ENCODE data around the gene ARL13A. TPM values are rescaled to one million over a fixed set of nuclear protein-coding genes. Genes with fewer than 3 reads are reported as not detected.

ARL13A gene
- polyA plus RNA-seq: under 1 TPM in 1 of 4 donors, not detected in 3; 0.13 TPM
- long read RNA-seq, donor 1: 0 reads
- long read RNA-seq, donor 2: 0 reads
- long read RNA-seq, donor 3: 0 reads
- long read RNA-seq, donor 4: 0 reads
- long read RNA-seq, donor 5: 0 reads
- long read RNA-seq, donor 6: 0 reads
- long read RNA-seq, donor 7: 0 reads
- long read RNA-seq, donor 8: 0 reads
- long read RNA-seq, donor 9: 0 reads
- long read RNA-seq, donor 10: 0 reads

DNA sequence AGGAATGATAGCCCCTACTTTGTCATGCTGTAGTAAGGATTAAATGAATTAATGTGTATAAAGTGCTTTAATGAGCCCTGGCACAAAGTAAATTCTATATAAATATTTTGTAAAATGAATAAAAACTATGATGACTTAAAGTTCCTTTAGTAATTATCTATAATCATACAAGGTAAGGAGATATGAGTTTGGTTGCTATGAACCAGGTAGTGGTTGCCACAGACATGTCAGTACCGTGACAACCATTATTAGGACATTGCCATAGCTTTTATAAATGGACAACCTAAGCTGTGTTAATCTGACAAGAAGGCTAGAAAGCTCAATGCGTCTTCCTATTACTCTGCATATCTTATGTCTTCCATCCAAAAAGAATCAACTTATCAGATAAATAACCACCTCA is at the start of gene ARL13A:
Gene ARL13A (plus strand): TSS at position 301 of the 400 bp plus-strand sequence. CDS start 3,982 bp downstream, outside the sequence.
- Histone ChIP-seq H3K27me3 (ENCODE audit: control insufficient read depth in 3 of 3, insufficient read depth in 3 of 3, low read length in 3 of 3) (no peaks in the 10 kb centered on the region), H3K9me3 (ENCODE audit: control insufficient read depth in 2 of 2, insufficient read depth in 1 of 2, low read depth in 1 of 2, low read length in 1 of 2) (no peaks in the 10 kb centered on the region), H3K27ac (ENCODE audit: low read depth in 1 of 3, low read length in 2 of 3) (no peak within 1 kb of the TSS), H3K36me3 (ENCODE audit: control insufficient read depth in 3 of 3, insufficient read depth in 2 of 3, low read depth in 1 of 3, low read length in 3 of 3) (no peaks in the 10 kb centered on the region), H3K4me1 (ENCODE audit: control insufficient read depth in 3 of 3, insufficient read depth in 2 of 3, low read depth in 1 of 3, low read length in 2 of 3) (no peaks in the 10 kb centered on the region), H3K4me3 (ENCODE audit: low read depth in 1 of 3, low read length in 3 of 3) (no peak within 1 kb of the TSS)
- 71 to 96% (median 86%) methylated on average over 2 of the region's 2 CpGs for WGBS, 3 donors
- no peak for FAIRE-seq
- no peak for DNase-seq

DNA sequence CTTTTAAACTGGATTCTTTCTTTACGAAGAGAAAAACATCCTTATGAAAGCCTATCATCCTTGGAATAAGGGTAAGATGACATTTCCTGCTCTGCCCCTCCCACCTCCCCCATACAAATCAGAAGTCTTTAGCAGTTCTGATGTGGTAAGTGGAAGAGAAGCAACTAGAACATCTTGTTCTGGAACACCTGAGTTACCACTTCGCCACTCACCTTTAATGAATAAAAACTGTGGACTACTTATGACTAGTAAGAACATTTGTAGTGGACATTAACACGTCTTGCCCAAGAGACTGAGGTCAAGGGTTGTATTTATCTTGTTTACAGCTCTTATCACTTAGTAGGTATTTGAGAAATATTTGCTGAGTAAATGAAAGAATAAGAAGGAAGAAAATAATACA is 45.1 kb upstream of the ARL13A start:
- FAIRE-seq (no peak), DNase-seq (peak; percentile 38 to 65)
- H3K27me3 ChIP-seq (ENCODE audit: control insufficient read depth in 3 of 3, insufficient read depth in 3 of 3, low read length in 3 of 3): no peaks in the 10 kb centered on the region
- H3K36me3 ChIP-seq (ENCODE audit: control insufficient read depth in 3 of 3, insufficient read depth in 2 of 3, low read depth in 1 of 3, low read length in 3 of 3): peaks cover 0 to 2% (median 0%) of the 10 kb centered on the region in 3 donors
- peak overlapping the region in 1 of 3 donors; percentile 56 for H3K27ac ChIP-seq (ENCODE audit: low read depth in 1 of 3, low read length in 2 of 3)
- no peaks in the 10 kb centered on the region for H3K4me1 ChIP-seq (ENCODE audit: control insufficient read depth in 3 of 3, insufficient read depth in 2 of 3, low read depth in 1 of 3, low read length in 2 of 3)
- H3K9me3 ChIP-seq (ENCODE audit: control insufficient read depth in 2 of 2, insufficient read depth in 1 of 2, low read depth in 1 of 2, low read length in 1 of 2): no peaks in the 10 kb centered on the region
- H3K4me3 ChIP-seq (ENCODE audit: low read depth in 1 of 3, low read length in 3 of 3): no peak overlapping the region
- WGBS, 3 donors: 41 to 66% (median 55%) methylated on average over 3 of the region's 3 CpGs

DNA sequence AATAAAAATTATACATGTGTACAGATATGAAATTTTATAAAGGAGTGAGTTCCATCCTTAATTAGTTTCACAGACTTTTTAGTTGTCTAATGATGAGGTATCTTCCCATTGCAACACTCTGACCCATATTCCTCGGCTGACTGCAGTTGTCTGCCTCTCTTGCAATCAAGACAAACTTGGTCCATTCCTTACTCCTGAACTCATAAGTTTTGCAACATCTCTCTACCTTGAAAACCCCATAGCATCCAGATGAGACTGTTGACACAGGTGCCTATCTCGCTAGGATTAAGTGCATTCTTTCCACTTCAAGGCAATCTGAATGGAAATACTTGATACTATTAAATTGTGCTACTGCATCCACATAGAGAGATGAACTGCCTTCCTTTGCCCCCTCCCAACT is 43.1 kb upstream of the ARL13A start:
- Histone ChIP-seq H3K4me1 (ENCODE audit: control insufficient read depth in 3 of 3, insufficient read depth in 2 of 3, low read depth in 1 of 3, low read length in 2 of 3) (no peaks in the 10 kb centered on the region), H3K9me3 (ENCODE audit: control insufficient read depth in 2 of 2, insufficient read depth in 1 of 2, low read depth in 1 of 2, low read length in 1 of 2) (peaks cover 0 to 3% of the 10 kb centered on the region in 2 donors), H3K27ac (ENCODE audit: low read depth in 1 of 3, low read length in 2 of 3) (no peak overlapping the region), H3K4me3 (ENCODE audit: low read depth in 1 of 3, low read length in 3 of 3) (peak overlapping the region in 2 of 3 donors; percentile 9 to 25), H3K36me3 (ENCODE audit: control insufficient read depth in 3 of 3, insufficient read depth in 2 of 3, low read depth in 1 of 3, low read length in 3 of 3) (peaks cover 0 to 2% (median 0%) of the 10 kb centered on the region in 3 donors), H3K27me3 (ENCODE audit: control insufficient read depth in 3 of 3, insufficient read depth in 3 of 3, low read length in 3 of 3) (no peaks in the 10 kb centered on the region)
- 74 to 90% (median 86%) methylated on average over 2 of the region's 2 CpGs for WGBS, 3 donors
- FAIRE-seq (no peak), DNase-seq (peak in 1 of 2 donors; percentile 1)

DNA sequence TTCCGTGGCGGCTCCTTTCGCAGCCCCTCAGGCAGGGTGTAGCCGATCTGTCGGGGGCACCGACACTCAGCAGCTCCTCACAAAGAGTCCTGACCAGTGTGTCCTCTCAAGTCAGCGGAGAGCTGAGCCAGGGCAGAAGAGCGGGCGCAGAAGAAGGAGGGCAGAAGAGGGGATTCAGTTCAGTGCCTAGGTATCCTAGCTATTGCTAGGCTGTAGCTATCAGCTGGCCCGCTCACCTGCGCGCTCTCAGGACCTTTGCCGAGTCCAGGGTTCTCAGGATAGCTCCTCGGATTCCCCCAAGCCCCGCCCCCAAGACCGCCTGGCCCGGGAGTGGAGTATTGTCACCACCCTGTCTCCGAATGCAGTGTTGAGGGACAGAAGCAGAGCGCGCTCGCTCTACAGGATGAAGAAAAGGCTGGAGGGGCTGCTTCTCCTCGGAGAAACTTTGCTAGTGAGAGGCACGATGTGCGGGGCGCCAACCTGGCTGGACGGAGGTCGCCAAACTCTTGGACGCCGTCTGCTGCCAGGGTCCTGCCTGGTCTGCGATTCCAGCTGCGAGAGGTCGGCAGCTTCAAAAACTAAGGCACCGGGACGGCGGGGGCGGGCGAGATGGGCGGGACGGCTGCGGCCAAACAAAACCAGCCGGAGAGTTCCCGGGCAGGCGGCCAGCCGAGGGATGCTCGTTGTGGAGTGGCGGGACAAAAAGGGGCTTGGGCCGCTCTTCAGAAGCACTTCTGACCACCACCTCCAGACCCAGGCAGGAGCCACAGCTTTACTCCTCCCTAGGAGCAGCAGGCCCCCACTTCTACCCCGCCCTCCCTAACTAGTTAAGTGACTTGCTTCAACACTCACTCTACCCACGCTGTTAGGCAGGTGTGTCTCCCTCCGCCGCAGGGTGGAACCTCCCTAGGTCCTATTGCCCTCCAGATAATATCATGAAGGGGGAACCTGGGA is 40.6 kb upstream of the ARL13A start, which contains the start of gene XKRX:
Gene XKRX (minus strand): TSS at position 258 of the 954 bp plus-strand sequence. CDS start 613 bp downstream, outside the sequence.
- Histone ChIP-seq H3K4me1 (ENCODE audit: control insufficient read depth in 3 of 3, insufficient read depth in 2 of 3, low read depth in 1 of 3, low read length in 2 of 3) (no peaks in the 10 kb centered on the region), H3K36me3 (ENCODE audit: control insufficient read depth in 3 of 3, insufficient read depth in 2 of 3, low read depth in 1 of 3, low read length in 3 of 3) (no peaks in the 10 kb centered on the region), H3K4me3 (ENCODE audit: low read depth in 1 of 3, low read length in 3 of 3) (peak within 1 kb of the TSS; percentile 22 to 40 (median 29)), H3K9me3 (ENCODE audit: control insufficient read depth in 2 of 2, insufficient read depth in 1 of 2, low read depth in 1 of 2, low read length in 1 of 2) (peaks cover 0 to 4% of the 10 kb centered on the region in 2 donors), H3K27me3 (ENCODE audit: control insufficient read depth in 3 of 3, insufficient read depth in 3 of 3, low read length in 3 of 3) (no peaks in the 10 kb centered on the region), H3K27ac (ENCODE audit: low read depth in 1 of 3, low read length in 2 of 3) (peak within 1 kb of the TSS in 1 of 3 donors; percentile 55)
- FAIRE-seq (no peak), DNase-seq (peak; percentile 64 to 70)
- 1 to 34% (median 5%) methylated on average over 31 to 51 of the region's 51 CpGs for WGBS, 3 donors

DNA sequence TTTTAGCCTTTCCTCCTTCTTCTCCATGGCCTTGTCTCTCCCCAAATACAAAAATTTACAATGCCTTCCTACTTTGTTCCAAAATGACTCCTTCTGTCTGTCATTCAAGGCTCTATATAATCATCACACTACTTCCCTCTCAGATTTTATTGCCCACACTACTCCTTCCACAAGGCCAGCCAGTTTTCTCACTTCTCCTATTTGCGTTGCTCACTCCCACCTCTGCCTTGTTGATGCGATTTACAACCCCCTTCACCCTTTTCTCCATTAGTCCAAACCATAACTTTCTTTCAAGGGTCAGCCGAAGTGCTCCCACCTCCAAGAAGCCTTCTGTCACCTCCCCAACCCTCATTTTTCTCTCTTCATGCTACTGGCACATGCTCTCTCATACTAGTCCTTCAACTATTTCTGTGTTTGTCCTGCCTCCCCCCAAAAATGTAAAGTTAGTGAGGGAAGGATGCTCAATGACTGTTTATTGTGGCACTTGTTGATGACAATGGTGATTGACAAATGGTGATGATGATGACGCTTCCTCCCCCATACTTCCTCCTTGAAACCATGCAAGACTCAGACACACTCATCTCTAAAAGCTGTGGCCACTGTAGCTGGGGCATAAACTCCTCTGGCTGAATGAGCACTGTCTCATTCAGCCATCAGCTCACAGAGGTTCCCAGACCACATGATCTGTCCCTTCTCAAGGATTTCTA is 38.1 kb upstream of the ARL13A start:
- H3K4me3 ChIP-seq (ENCODE audit: low read depth in 1 of 3, low read length in 3 of 3): no peak overlapping the region
- no peaks in the 10 kb centered on the region for H3K4me1 ChIP-seq (ENCODE audit: control insufficient read depth in 3 of 3, insufficient read depth in 2 of 3, low read depth in 1 of 3, low read length in 2 of 3)
- no peak overlapping the region for H3K27ac ChIP-seq (ENCODE audit: low read depth in 1 of 3, low read length in 2 of 3)
- H3K9me3 ChIP-seq (ENCODE audit: control insufficient read depth in 2 of 2, insufficient read depth in 1 of 2, low read depth in 1 of 2, low read length in 1 of 2): peaks cover 0 to 4% of the 10 kb centered on the region in 2 donors
- DNase-seq (no peak), FAIRE-seq (no peak)
- no peaks in the 10 kb centered on the region for H3K36me3 ChIP-seq (ENCODE audit: control insufficient read depth in 3 of 3, insufficient read depth in 2 of 3, low read depth in 1 of 3, low read length in 3 of 3)
- WGBS, 3 donors: 72 to 88% (median 85%) methylated on average over 4 of the region's 4 CpGs
- H3K27me3 ChIP-seq (ENCODE audit: control insufficient read depth in 3 of 3, insufficient read depth in 3 of 3, low read length in 3 of 3): no peaks in the 10 kb centered on the region

DNA sequence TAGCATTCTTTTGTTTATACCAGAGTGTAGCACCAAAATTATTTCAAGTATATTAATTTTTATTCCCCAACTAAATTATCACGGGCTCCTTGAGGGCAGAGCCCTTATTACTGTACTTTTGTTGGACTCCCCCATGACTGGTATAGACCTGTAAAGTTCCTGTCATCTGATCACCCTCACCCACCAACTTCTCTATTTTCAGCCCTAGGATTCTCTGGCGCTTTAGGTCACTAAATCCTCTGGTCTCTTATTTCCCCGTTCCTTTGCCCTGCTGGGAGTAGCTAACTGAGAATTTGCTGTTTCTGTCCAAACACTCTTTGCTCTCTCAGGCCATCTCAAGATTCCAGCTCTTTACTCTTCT is 37.6 kb upstream of the ARL13A start:
- no peaks in the 10 kb centered on the region for H3K27me3 ChIP-seq (ENCODE audit: control insufficient read depth in 3 of 3, insufficient read depth in 3 of 3, low read length in 3 of 3)
- FAIRE-seq (no peak), DNase-seq (no peak)
- no peaks in the 10 kb centered on the region for H3K4me1 ChIP-seq (ENCODE audit: control insufficient read depth in 3 of 3, insufficient read depth in 2 of 3, low read depth in 1 of 3, low read length in 2 of 3)
- peaks cover 0 to 4% of the 10 kb centered on the region in 2 donors for H3K9me3 ChIP-seq (ENCODE audit: control insufficient read depth in 2 of 2, insufficient read depth in 1 of 2, low read depth in 1 of 2, low read length in 1 of 2)
- 72 to 94% (median 83%) methylated on average over 3 of the region's 3 CpGs for WGBS, 3 donors
- H3K36me3 ChIP-seq (ENCODE audit: control insufficient read depth in 3 of 3, insufficient read depth in 2 of 3, low read depth in 1 of 3, low read length in 3 of 3): no peaks in the 10 kb centered on the region
- H3K27ac ChIP-seq (ENCODE audit: low read depth in 1 of 3, low read length in 2 of 3): no peak overlapping the region
- H3K4me3 ChIP-seq (ENCODE audit: low read depth in 1 of 3, low read length in 3 of 3): no peak overlapping the region

DNA sequence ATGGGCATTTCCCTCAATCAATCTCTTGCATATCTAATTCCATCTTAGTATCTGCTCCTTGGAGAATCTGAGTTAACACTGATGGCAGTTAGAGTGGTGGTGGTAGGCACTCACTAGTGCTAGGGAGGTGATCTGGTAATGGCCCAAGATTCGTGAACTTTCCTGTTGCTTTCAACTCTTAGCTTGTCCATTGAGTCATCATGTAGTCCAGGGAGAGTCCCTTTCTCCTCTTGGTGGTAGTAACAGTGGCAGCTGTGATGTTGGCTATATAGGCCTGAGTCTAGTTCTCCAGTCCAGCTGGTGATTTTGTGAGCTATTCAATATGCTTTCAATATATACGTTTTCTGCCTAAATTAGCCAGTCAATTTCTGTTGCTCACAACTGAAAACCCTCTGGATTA is 33.7 kb upstream of the ARL13A start:
- FAIRE-seq: no peak
- no peaks in the 10 kb centered on the region for H3K27me3 ChIP-seq (ENCODE audit: control insufficient read depth in 3 of 3, insufficient read depth in 3 of 3, low read length in 3 of 3)
- H3K27ac ChIP-seq (ENCODE audit: low read depth in 1 of 3, low read length in 2 of 3): no peak overlapping the region
- no peaks in the 10 kb centered on the region for H3K4me1 ChIP-seq (ENCODE audit: control insufficient read depth in 3 of 3, insufficient read depth in 2 of 3, low read depth in 1 of 3, low read length in 2 of 3)
- no peaks in the 10 kb centered on the region for H3K36me3 ChIP-seq (ENCODE audit: control insufficient read depth in 3 of 3, insufficient read depth in 2 of 3, low read depth in 1 of 3, low read length in 3 of 3)
- no peak for DNase-seq
- no peak overlapping the region for H3K4me3 ChIP-seq (ENCODE audit: low read depth in 1 of 3, low read length in 3 of 3)
- H3K9me3 ChIP-seq (ENCODE audit: control insufficient read depth in 2 of 2, insufficient read depth in 1 of 2, low read depth in 1 of 2, low read length in 1 of 2): peaks cover 0 to 4% of the 10 kb centered on the region in 2 donors
- 60 to 84% (median 78%) methylated on average over 2 of the region's 2 CpGs for WGBS, 3 donors

DNA sequence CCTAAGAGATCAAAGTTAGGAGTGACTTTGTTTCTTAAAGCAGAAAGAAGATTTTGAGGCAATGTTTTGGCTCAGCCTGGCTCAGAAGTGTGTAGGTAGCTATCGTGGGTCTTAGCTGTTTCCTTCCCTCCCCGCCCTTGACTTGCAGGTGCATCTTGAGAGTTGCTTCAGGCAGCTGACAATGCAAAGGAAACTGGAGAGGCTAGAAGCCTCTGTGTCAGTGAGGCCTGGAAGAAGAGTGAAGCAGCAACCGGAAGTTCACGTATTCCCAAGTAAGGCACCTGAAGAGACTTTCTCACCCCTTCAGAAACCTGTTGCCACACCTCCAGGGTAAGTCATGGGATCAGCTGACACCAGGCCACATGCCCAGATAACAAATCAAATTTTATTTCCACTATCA is 30.2 kb upstream of the ARL13A start:
- Histone ChIP-seq H3K9me3 (ENCODE audit: control insufficient read depth in 2 of 2, insufficient read depth in 1 of 2, low read depth in 1 of 2, low read length in 1 of 2) (no peaks in the 10 kb centered on the region), H3K27me3 (ENCODE audit: control insufficient read depth in 3 of 3, insufficient read depth in 3 of 3, low read length in 3 of 3) (no peaks in the 10 kb centered on the region), H3K4me1 (ENCODE audit: control insufficient read depth in 3 of 3, insufficient read depth in 2 of 3, low read depth in 1 of 3, low read length in 2 of 3) (no peaks in the 10 kb centered on the region), H3K27ac (ENCODE audit: low read depth in 1 of 3, low read length in 2 of 3) (peak overlapping the region in 1 of 3 donors; percentile 25), H3K36me3 (ENCODE audit: control insufficient read depth in 3 of 3, insufficient read depth in 2 of 3, low read depth in 1 of 3, low read length in 3 of 3) (no peaks in the 10 kb centered on the region), H3K4me3 (ENCODE audit: low read depth in 1 of 3, low read length in 3 of 3) (no peak overlapping the region)
- DNase-seq: peak in 1 of 2 donors; percentile 20
- WGBS, 3 donors: 51 to 68% (median 63%) methylated on average over 4 of the region's 4 CpGs
- FAIRE-seq: no peak

Measured in small intestine (tissue), 16 donors.